Measurements from ENCODE around the gene MME.
A peak's percentile ranks its signal among the peaks of the same experiment; 100 is the strongest.

Gene MME

GRCh38 chr3:155079746-155080487 lies at the start of gene MME:
TSS of gene MME (plus strand) at chr3:155080319. CDS start at chr3:155084168, 3,849 bp downstream.
- no peak for DNase-seq (ENCODE audit: low spot score)

- DNase-seq (ENCODE audit: low spot score), result no peak
These were observed 48.9 kb upstream of the MME start for GRCh38 chr3:155031186-155031585.

- DNase-seq (ENCODE audit: low spot score), result no peak
These were observed 47.2 kb upstream of the MME start for GRCh38 chr3:155032918-155033317.

- no peak for DNase-seq (ENCODE audit: low spot score)
These were observed 45.3 kb upstream of the MME start for GRCh38 chr3:155034786-155035185.

GRCh38 chr3:155035553-155035952 lies 44.6 kb upstream of the MME start:
- no peak for DNase-seq (ENCODE audit: low spot score)

GRCh38 chr3:155037508-155038202 lies 42.5 kb upstream of the MME start:
- no peak for DNase-seq (ENCODE audit: low spot score)

- DNase-seq (ENCODE audit: low spot score), result no peak
These were observed 41.9 kb upstream of the MME start for GRCh38 chr3:155038203-155038554.

- no peak for DNase-seq (ENCODE audit: low spot score)
These were observed 33.2 kb upstream of the MME start for GRCh38 chr3:155046935-155047334.

- no peak for DNase-seq (ENCODE audit: low spot score)
These were observed 32.4 kb upstream of the MME start for GRCh38 chr3:155047672-155048071.

- DNase-seq (ENCODE audit: low spot score), result no peak
These were observed 30.2 kb upstream of the MME start for GRCh38 chr3:155049959-155050358.

GRCh38 chr3:155052470-155052869 lies 27.6 kb upstream of the MME start:
- no peak for DNase-seq (ENCODE audit: low spot score)

GRCh38 chr3:155053756-155054155 lies 26.4 kb upstream of the MME start:
- no peak for DNase-seq (ENCODE audit: low spot score)

- no peak for DNase-seq (ENCODE audit: low spot score)
These were observed 15.2 kb upstream of the MME start for GRCh38 chr3:155064920-155065319.

GRCh38 chr3:155065537-155065936 lies 14.6 kb upstream of the MME start:
- DNase-seq (ENCODE audit: low spot score), result peak; percentile 85

- no peak for DNase-seq (ENCODE audit: low spot score)
These were observed 10.4 kb upstream of the MME start for GRCh38 chr3:155069729-155070128.

- DNase-seq (ENCODE audit: low spot score), result no peak
These were observed 9.8 kb upstream of the MME start for GRCh38 chr3:155070316-155070715.

- peak; percentile 79 for DNase-seq (ENCODE audit: low spot score)
These were observed 9.2 kb upstream of the MME start for GRCh38 chr3:155070932-155071387.

- no peak for DNase-seq (ENCODE audit: low spot score)
These were observed 4.9 kb upstream of the MME start for GRCh38 chr3:155075200-155075599.

GRCh38 chr3:155076888-155077287 lies 3.2 kb upstream of the MME start:
- DNase-seq (ENCODE audit: low spot score), result peak; percentile 26

GRCh38 chr3:155078711-155079467 lies 1.2 kb upstream of the MME start:
- no peak for DNase-seq (ENCODE audit: low spot score)

- no peak for DNase-seq (ENCODE audit: low spot score)
These were observed 712 bp upstream of the MME start for GRCh38 chr3:155079468-155079745.

GRCh38 chr3:155080692-155081091 lies 573 bp downstream of the MME start:
- DNase-seq (ENCODE audit: low spot score), result no peak

GRCh38 chr3:155083313-155083905 lies 3.3 kb downstream of the MME start:
- DNase-seq (ENCODE audit: low spot score), result no peak

Data from RKO (cell line).